ENCODE data around the gene SERGEF. TPM values are rescaled to one million over a fixed set of nuclear protein-coding genes. Genes with fewer than 3 reads are reported as not detected.
"Not testable (repeated sequence)": the region's sequence is repeated elsewhere in the genome, so short reads cannot be mapped to it uniquely, and the experiment has no call there.

The SERGEF gene
- total and polyA plus RNA-seq, 2 of the 4 experiments (the other 2 are of a cell fraction): 12.2 to 18.1 TPM

DNA sequence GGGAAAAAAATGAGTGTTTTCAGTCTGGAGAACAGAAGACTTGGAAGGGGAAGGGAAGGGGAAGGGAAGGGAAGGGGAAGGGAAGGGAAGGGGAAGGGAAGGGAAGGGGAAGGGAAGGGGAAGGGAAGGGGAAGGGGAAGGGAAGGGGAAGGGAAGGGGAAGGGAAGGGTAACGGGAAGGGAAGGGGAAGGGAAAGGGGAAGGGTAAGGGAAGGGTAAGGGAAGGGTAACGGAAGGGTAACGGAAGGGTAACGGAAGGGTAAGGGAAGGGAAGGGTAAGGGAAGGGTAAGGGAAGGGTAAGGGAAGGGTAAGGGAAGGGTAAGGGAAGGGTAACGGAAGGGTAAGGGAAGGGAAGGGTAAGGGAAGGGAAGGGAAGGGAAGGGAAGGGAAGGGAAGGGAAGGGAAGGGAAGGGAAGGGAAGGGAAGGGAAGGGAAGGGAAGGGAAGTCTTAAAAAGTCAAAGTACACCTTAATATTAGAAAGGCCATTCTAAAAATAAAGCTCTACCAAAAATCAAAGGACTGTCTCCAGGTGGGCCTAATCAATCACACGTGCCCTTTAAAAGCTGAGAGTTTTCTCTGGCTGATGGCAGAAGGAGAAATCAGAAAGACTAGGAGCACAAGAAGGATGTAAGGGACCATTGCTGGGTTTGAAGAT is 116.2 kb downstream of the SERGEF start:
- H3K56ac ChIP-seq (ENCODE audit: extremely low read depth, insufficient read depth, low read length); H3K23ac ChIP-seq (ENCODE audit: low read depth, low read length); H3K18ac ChIP-seq (ENCODE audit: low read depth, low read length); H3K9me3 ChIP-seq (ENCODE audit: control insufficient read depth, insufficient read depth, low read length); H3K27me3 ChIP-seq (ENCODE audit: control insufficient read depth, insufficient read depth, low read length); H2AK9ac ChIP-seq (replicated peaks; ENCODE audit: low read depth, low read length, poor library complexity); intact Hi-C loops (cut with micrococcal nuclease); H2AK5ac ChIP-seq (ENCODE audit: low read depth, low read length); POLR2A ChIA-PET (ENCODE audit: unreplicated experiment); H3K9ac ChIP-seq (ENCODE audit: low read depth, low read length); CTCF ChIA-PET; H3K4me2 ChIP-seq (ENCODE audit: low read depth, low read length); H3K27ac ChIP-seq (ENCODE audit: insufficient read depth, low read length); H3K9me1 ChIP-seq (ENCODE audit: insufficient read depth, low read length); H2BK5ac ChIP-seq (ENCODE audit: low read depth, low read length, poor library complexity, severe bottlenecking); H3K14ac ChIP-seq (replicated peaks; ENCODE audit: low read depth, low read length); H3K4me3 ChIP-seq (ENCODE audit: insufficient read depth, low read depth, low read length); H3K4ac ChIP-seq (ENCODE audit: low read depth, low read length); H4K91ac ChIP-seq (ENCODE audit: insufficient read depth, low read depth, low read length); DNase-seq; in situ Hi-C loops (cut with MboI; ENCODE audit: low sequenced_read_pairs); H2BK20ac ChIP-seq (ENCODE audit: low read depth, low read length); H4K5ac ChIP-seq (ENCODE audit: low read depth, low read length); H3K79me1 ChIP-seq (ENCODE audit: low read depth in 1 of 2, low read length in 2 of 2); H3K36me3 ChIP-seq (ENCODE audit: control insufficient read depth, insufficient read depth, low read length); H3K4me1 ChIP-seq (ENCODE audit: control insufficient read depth, insufficient read depth, low read length); H2BK120ac ChIP-seq (ENCODE audit: low read depth, low read length); H4K20me1 ChIP-seq (ENCODE audit: insufficient read depth, low read length); BruUV-seq (replicated peaks); H4K8ac ChIP-seq (ENCODE audit: low read depth in 2 of 2, low read length in 2 of 2); H2BK15ac ChIP-seq (ENCODE audit: low read depth, low read length); dilution Hi-C loops (cut with HindIII; ENCODE audit: low sequenced_read_pairs, unreplicated experiment); H2AFZ ChIP-seq (replicated peaks; ENCODE audit: low read length, poor library complexity); ATAC-seq (ENCODE audit: low read depth): not testable (repeated sequence)
- 92 to 100% methylated on average over 4 to 5 of the region's 6 CpGs for WGBS, 2 experiments (ENCODE audit: extremely low coverage in 2 of 2, insufficient read length in 1 of 2)

Data from IMR-90 (cell line).